ENCODE data around the gene SLC26A4.
"Not testable (repeated sequence)": the region's sequence is repeated elsewhere in the genome, so short reads cannot be mapped to it uniquely, and the experiment has no call there.

Gene SLC26A4
- 0 to 0.20 reads per million in 2 donors for total RNA-seq

DNA sequence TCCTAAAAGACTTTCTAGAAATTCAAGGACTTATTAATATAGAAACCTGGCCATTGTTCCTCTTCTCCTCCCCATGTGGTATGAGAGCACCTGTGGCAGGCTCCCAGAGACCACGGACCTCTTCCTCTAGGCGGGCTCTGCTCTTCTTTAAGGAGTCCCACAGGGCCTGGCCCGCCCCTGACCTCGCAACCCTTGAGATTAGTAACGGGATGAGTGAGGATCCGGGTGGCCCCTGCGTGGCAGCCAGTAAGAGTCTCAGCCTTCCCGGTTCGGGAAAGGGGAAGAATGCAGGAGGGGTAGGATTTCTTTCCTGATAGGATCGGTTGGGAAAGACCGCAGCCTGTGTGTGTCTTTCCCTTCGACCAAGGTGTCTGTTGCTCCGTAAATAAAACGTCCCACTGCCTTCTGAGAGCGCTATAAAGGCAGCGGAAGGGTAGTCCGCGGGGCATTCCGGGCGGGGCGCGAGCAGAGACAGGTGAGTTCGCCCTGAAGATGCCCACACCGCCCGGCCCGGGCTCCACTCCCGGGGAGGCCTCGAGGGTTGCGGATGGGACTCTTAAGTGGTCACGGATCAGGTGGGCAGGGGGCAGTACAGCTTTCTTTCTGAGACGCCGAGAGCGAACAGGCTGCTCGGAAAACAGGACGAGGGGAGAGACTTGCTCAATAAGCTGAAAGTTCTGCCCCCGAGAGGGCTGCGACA, at the start of gene SLC26A4:
Gene SLC26A4, plus strand, starts transcription at position 448 of the 700 bp plus-strand sequence. CDS start 814 bp downstream, outside the sequence.
- DNase-seq, result peak in 2 of 5 experiments; percentile 3 to 16

GRCh38 chr7:107613439-107613838, 47.2 kb upstream of the SLC26A4 start:
- no peak for DNase-seq

GRCh38 chr7:107613948-107614347, 46.7 kb upstream of the SLC26A4 start:
- no peak for DNase-seq

- DNase-seq, result no peak
These were observed 46.2 kb upstream of the SLC26A4 start for GRCh38 chr7:107614425-107614824.

- DNase-seq, result no peak
These were observed 44.5 kb upstream of the SLC26A4 start for GRCh38 chr7:107615910-107616680.

- DNase-seq, result no peak
These were observed 38.2 kb upstream of the SLC26A4 start for GRCh38 chr7:107622429-107622828.

DNA sequence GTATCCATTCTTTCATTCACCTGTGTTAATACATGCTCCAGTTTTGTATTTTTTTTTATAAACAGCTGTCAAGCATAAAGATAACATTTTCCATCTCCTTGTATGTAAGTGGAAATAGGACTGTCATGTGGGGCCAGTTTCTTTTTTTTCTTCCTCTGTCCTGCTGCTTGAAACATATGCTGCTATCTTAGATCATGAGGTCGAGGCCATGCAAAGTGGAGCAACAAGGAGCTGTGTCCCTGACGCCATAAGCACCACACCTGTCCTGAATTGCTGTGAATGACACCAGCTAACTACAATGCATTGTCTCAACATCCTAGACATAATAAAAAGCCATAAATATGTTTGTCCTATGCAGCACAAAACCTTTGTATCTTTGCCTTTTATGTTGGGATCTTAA, 37.7 kb upstream of the SLC26A4 start:
- DNase-seq, result no peak

DNA sequence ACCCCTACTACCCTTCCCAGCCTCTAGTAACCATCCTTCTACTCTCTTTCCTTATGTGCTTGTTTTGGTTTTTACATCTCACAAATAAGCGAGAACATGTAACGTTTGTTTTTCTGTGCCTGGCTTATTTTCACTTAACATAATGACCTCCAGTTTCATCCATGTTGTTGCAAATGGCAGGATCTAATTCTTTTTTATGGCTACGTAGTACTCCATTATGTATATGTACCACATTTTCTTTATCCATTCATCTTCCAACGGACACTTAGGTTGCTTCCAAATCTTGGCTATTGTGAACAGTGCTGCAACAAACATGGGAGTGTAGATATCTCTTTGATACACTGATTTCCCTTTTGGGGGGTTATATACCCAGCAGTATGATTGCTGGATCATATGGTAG, 33.6 kb upstream of the SLC26A4 start:
- no peak for DNase-seq

- peak in 1 of 5 experiments; percentile 28 for DNase-seq
These were observed 32.1 kb upstream of the SLC26A4 start for GRCh38 chr7:107628461-107629064.

DNA sequence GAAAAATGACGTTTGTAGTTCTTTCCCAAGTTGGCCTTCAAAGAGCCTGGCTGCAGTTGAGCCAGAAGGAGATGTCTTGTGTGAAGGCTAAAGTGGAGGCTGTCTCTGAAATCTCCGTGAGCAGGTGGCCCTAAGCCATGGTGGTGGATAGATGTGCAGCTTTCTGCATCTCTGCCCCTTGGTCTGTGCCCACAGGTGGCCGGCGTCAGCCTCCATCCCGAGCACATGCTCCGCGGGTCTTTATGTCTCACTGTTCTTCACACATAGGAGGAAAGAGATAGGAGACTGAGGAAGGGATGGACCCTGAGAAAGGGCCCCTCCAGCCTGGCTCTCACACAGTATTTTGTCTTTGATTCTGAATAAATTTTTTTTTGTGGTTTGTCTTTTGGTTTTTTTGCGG, 30.3 kb upstream of the SLC26A4 start:
- no peak for DNase-seq

DNA sequence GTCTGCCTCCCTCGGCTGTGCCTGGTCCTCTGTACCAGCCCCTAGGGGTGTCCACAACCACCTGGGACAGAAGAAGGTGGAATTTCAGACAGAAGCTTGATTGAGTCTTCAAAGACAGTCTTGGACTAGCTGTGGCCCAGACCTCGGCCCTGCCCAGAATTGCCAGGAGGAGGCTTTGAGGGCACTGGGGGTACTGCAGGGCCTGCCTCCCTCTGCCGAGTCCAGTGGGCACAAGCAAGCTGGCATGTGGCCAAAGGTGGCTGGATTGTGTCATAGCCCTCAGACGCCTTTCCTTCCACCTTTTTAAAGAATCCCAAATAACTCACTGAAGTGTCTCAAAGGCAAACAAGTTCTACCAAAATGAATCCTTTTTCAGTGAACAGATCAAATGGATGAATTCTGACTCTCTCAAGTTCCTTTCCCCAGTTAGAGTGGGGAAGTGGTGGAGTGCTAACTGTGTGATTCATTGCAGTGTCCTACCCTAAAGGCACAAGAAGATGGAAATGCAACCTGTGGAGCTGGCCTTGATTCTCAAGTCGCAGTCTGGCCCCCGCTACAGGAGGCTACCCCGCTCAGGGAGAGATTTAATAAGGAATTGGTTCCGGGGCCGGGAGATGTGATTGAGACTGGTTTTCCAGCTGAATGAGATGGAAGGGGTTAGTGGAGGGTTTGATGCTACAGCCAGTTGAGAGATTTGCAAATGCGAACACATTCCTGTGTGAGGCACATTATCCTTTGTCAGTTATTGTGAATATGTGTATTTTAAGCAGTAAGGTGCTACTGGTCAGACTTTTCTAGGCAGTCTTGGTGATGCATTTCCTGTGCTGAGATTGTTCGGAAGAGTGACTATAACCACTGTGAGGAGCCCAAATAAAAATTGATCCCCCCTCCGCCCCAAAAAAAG, 28.8 kb upstream of the SLC26A4 start:
- DNase-seq, result no peak

DNA sequence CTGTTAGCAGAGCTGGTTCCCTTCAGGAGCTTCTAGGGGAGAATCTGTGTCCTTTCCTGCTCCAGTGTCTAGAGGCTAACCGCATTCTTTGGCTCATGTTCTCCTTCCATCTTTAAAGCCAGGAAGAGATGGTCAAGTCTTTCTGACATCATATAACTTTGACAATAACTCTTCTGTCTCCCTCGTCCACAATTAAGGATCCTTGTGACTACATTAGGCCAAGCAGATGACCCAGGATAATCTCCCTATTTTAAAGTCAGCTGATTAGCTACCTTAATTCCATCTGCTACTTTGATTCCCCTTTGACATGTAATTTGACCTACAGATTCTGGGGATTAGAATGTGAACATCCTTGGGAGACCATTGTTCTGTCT, 28.1 kb upstream of the SLC26A4 start:
- DNase-seq, result no peak

- DNase-seq, result no peak
These were observed 22.0 kb upstream of the SLC26A4 start for GRCh38 chr7:107638594-107638993.

DNA sequence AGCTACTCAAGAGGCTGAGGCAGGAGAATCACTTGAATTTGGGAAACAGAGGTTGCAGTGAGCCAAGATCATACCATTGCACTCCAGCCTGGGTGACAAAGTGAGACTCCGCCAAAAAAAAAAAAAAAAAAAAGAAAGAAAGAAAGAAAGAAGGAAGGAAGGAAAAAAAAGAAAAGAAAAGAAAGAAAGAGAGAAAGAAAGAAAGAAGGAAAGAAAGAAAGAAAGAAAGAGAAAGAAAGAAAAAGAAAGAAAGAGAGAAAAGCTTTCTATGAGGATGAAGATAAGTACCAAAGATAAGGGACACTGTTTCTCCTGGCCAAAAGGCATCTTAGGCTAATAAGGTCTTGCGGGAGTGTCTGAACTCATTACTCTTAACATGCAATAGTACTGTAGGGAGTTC, 21.6 kb upstream of the SLC26A4 start:
- not testable (repeated sequence) for DNase-seq

GRCh38 chr7:107641676-107642075, 19.0 kb upstream of the SLC26A4 start:
- DNase-seq, result no peak

DNA sequence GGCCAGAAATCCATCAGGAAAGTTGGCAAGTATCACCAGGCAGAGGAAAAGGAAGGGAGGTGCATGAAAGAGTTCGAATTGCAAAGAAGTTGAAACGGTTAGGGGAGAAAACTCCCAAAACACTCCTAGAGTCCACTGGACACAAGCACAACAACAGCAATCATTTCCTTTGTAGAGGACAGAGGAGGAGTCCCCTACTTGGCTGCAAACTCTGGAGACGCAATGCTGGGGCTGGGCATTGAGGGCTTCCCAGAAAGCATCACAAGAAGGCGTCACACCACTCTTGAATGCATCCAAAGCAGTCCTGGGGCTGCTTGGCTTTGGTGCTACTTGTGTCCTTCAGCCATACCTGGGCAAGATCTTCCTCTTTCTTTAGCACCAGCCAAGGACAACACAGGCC, 18.1 kb upstream of the SLC26A4 start:
- no peak for DNase-seq

DNA sequence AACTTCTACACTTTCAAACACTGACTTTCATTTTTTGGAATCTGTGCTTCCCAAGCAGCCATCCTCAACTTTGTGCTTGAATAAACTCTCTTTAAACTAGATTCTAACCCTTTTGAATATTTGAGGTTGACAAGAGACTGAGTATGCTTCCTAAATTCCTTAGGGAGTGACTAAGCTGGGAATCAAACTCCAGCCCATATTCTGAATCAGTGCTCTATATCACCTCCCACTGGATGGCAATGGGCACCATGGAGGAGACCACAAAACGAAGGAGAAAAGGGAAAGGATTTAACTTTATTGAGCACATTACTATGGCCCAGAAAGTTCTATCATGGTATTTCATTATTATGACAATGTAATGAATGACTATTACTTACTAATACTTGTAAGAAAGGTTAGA, 17.2 kb upstream of the SLC26A4 start:
- no peak for DNase-seq

GRCh38 chr7:107643938-107644308, 16.7 kb upstream of the SLC26A4 start:
- no peak for DNase-seq

GRCh38 chr7:107644309-107644974, 16.2 kb upstream of the SLC26A4 start:
- no peak for DNase-seq

- DNase-seq, result no peak
These were observed 8.0 kb upstream of the SLC26A4 start for GRCh38 chr7:107652642-107653041.

DNA sequence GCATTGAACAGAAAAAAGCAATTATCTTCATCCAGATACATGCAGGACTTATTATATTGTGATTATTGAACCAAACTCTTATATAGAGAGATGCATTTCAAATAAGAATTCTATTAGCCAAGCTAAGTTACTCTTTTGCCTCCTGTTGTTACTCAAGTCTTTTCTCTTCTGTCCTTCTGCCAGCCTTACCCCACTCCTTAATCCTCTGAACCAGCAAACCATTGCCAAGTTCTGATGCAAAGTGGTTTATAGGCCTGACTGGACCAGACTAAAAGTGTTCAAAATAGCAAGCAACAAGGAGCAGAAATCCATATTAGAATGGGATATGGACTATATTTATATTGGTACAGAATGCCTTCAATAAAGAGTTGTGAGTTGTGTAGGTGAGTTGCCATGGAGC, 2.2 kb upstream of the SLC26A4 start:
- no peak for DNase-seq

DNA sequence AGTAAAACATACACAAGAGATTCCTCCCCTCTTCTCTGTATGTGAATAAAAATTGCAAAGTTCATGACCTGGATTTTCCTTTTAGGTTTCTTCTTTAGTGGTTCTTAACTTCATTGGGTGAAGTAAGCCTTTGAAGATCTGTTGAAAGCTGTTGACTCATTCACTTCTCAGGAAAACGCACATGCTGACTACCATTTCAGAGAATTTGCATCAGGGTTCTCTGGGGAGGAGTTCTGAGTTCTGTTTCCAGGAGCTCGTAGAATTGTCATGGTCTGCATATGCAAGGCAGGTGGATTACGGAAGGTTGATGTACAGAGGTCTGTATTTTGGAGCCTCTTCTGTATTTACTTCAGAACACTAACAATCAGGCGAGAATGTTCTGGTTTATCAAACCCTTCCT, 962 bp upstream of the SLC26A4 start:
- peak in 2 of 5 experiments; percentile 15 to 62 for DNase-seq

All from T-helper 2 cell (primary cell).